Endothelial cell of umbilical vein (primary cell): Measurements from ENCODE around the gene ARID5A. TPM values are rescaled to one million over a fixed set of nuclear protein-coding genes. Genes with fewer than 3 reads are reported as not detected.

Experiments used
- BruUV-seq: library from RNA; stranded (reverse); fragments of 400-500 nt; replicated peaks from 2 replicates; lab custom pipeline; 2021; lab: Mats Ljungman, UMichigan
- CTCF ChIA-PET: fragments of 300-600, 350-600 bp; sonication (Branson Sonifier 250); formaldehyde crosslinking; loops from one replicate; lab custom pipeline; 2021; ENCODE audit warnings: antibody characterized with exemption, inconsistent platforms; lab: Charles Lee
- POLR2A ChIA-PET: fragments of 300-600, 350-600 bp; sonication (Branson Sonifier 250); formaldehyde crosslinking; loops from one replicate; lab custom pipeline; 2021; ENCODE audit warnings: antibody characterized with exemption, inconsistent platforms; lab: Charles Lee
- DNase-seq: peaks from one replicate; pipeline ENCODE4 v3.0.0-alpha.2; 2011; ENCODE audit warnings: low read depth, low spot score
- FAIRE-seq: peaks from 2 replicates; lab custom pipeline; 2011; peaks lifted over from hg19 to GRCh38; lab: Jason Lieb, UNC
- H2AFZ ChIP-seq: 2 replicates; pipeline ENCODE4 v1.6.0; 2012; ENCODE audit warnings: low read depth, low read length, control low read depth, inconsistent platforms
- H3K27ac ChIP-seq: 2 replicates; pipeline ENCODE4 v1.5.1; 2011; ENCODE audit warnings: low read depth, mild to moderate bottlenecking, control low read depth, low read length, moderate library complexity; ENCODE audit not compliant: insufficient read depth
- H3K27me3 ChIP-seq, 2 experiments: 2 replicates each; pipeline versions ENCODE4 v1.6.0 to v1.6.1; 2011; ENCODE audit warnings: low read length in 2 of 2, mixed read lengths in 1 of 2; ENCODE audit not compliant: control insufficient read depth in 2 of 2, insufficient read depth in 2 of 2
- H3K36me3 ChIP-seq, 2 experiments: 2 replicates in 1 of 2; 3 replicates in 1 of 2; pipeline ENCODE4 v1.5.1; 2011; ENCODE audit warnings: low read length in 2 of 2, mild to moderate bottlenecking in 1 of 2, moderate library complexity in 1 of 2; ENCODE audit not compliant: control insufficient read depth in 2 of 2, insufficient read depth in 2 of 2; ENCODE audit errors: extremely low read depth in 1 of 2
- H3K4me1 ChIP-seq: 3 replicates; pipeline ENCODE4 v1.5.1; 2011; ENCODE audit warnings: mild to moderate bottlenecking, low read length; ENCODE audit not compliant: control insufficient read depth, insufficient read depth; ENCODE audit errors: extremely low read depth
- H3K4me2 ChIP-seq: 2 replicates; pipeline ENCODE4 v1.6.1; 2011; ENCODE audit warnings: low read length, control low read depth, mixed read lengths; ENCODE audit not compliant: insufficient read depth
- H3K4me3 ChIP-seq, 3 experiments: fragments of 200-600 bp in 1 of 3; sonication (generic), shearing (Covaris generic) in 1 of 3; replicated peaks in 1 of 3; 2 replicates each; pipeline ENCODE4 v1.5.1; 2011 to 2016; ENCODE audit warnings: control low read depth in 3 of 3, low read length in 3 of 3, mild to moderate bottlenecking in 2 of 3, inconsistent platforms in 1 of 3, low read depth in 1 of 3, moderate library complexity in 1 of 3; ENCODE audit not compliant: insufficient read depth in 1 of 3
- H3K79me2 ChIP-seq: 2 replicates; pipeline ENCODE4 v1.6.0; 2012; ENCODE audit warnings: low read length, inconsistent platforms; ENCODE audit not compliant: control insufficient read depth, insufficient read depth
- H3K9ac ChIP-seq: replicated peaks from 2 replicates; pipeline ENCODE3; 2011; ENCODE audit warnings: low read length, control low read depth; ENCODE audit not compliant: insufficient read depth; ENCODE audit errors: extremely low read depth
- H3K9me1 ChIP-seq: replicated peaks from 3 replicates; pipeline ENCODE4 v1.6.0; 2011; ENCODE audit warnings: mild to moderate bottlenecking, low read length; ENCODE audit not compliant: control insufficient read depth, insufficient read depth; ENCODE audit errors: extremely low read depth
- H3K9me3 ChIP-seq: replicated peaks from 2 replicates; pipeline ENCODE4 v1.5.1; 2012; ENCODE audit warnings: low read length, inconsistent platforms; ENCODE audit not compliant: control insufficient read depth, insufficient read depth
- H4K20me1 ChIP-seq: replicated peaks from 2 replicates; pipeline ENCODE3; 2011; ENCODE audit warnings: mild to moderate bottlenecking, low read length; ENCODE audit not compliant: control insufficient read depth, insufficient read depth; ENCODE audit errors: extremely low read depth
- FOS ChIP-seq: IDR thresholded peaks from 2 replicates; pipeline ENCODE4 v1.6.1; 2011; ENCODE audit warnings: mild to moderate bottlenecking, low read length, moderate library complexity, borderline replicate concordance; ENCODE audit not compliant: insufficient read depth
- JUN ChIP-seq: IDR thresholded peaks from 2 replicates; pipeline ENCODE4 v1.6.1; 2011; ENCODE audit warnings: borderline replicate concordance, low read depth; ENCODE audit not compliant: insufficient read length, insufficient read depth
- POLR2A ChIP-seq: IDR thresholded peaks from 2 replicates; pipeline ENCODE4 v1.6.1; 2012; ENCODE audit warnings: low read depth, mild to moderate bottlenecking, control low read depth, low read length
- dilution Hi-C: fragments of 300-500 bp; cut with MboI; formaldehyde crosslinking; loops from one replicate; pipeline ENCODE4 v1.15.0; 2019; ENCODE audit warnings: low sequenced_read_pairs; ENCODE audit not compliant: extremely low pct_ligation_motif_present
- intact Hi-C: fragments of 100-400 bp; cut with micrococcal nuclease; formaldehyde crosslinking; loops from one replicate; pipeline ENCODE4 v1.10.0; 2022
- polyA plus RNA-seq, 4 experiments: library from polyadenylated mRNA; depleted of rRNA in 3 of 4; stranded (reverse) in 3 of 4; unstranded in 1 of 4; fragments of >200 nt; gene quantifications; 2 replicates each; pipeline versions ENCODE4 v1.2.1 to v1.2.3, GENCODE V29; 2011 to 2012; ENCODE audit warnings: missing spikeins in 1 of 4
- total RNA-seq: library from RNA; stranded (reverse); gene quantifications from 2 replicates; pipeline ENCODE4 v1.2.3, GENCODE V29; 2021

The ARID5A gene
- total and polyA plus RNA-seq, 2 donors (not counting 3 experiments of a cell fraction or from before 2014, with no cell fraction given) = 18.0 to 24.7 TPM

- Histone ChIP-seq H3K9ac (no peak overlapping the region), H2AFZ (peak overlapping the region; percentile 17), H4K20me1 (no peaks in the 10 kb centered on the region), H3K9me3 (no peaks in the 10 kb centered on the region), H3K36me3 (no peaks in the 10 kb centered on the region), H3K4me3 (no peak overlapping the region), H3K27me3 (no peaks in the 10 kb centered on the region), H3K4me1 (peaks cover 36% of the 10 kb centered on the region), H3K79me2 (no peaks in the 10 kb centered on the region), H3K9me1 (no peaks in the 10 kb centered on the region), H3K4me2 (no peak overlapping the region), H3K27ac (no peak overlapping the region)
- TF ChIP-seq JUN = peak; percentile 40
- TF ChIP-seq FOS = peak; percentile 49
- no peak for TF ChIP-seq POLR2A
- ChIA-PET CTCF (interaction anchor here (0.7 to 3.8 kb wide), 3 partner anchors 20 to 23 kb away, joined by 3 to 33 read pairs (median 9); no protein-coding TSS in a partner anchor), POLR2A (no interaction called here)
- dilution Hi-C loops = no loop called here
- FAIRE-seq (peak; percentile 62), DNase-seq (no peak)
- intact Hi-C loops = no loop called here
- no TSS peak for BruUV-seq
These were observed 5.8 kb upstream of the ARID5A start for GRCh38 chr2:96530474-96531357.

GRCh38 chr2:96531366-96531765, 5.2 kb upstream of the ARID5A start:
- DNase-seq = no peak
- no peaks in the 10 kb centered on the region for H4K20me1 ChIP-seq
- FAIRE-seq = no peak
- H3K4me3 ChIP-seq = no peak overlapping the region
- H3K27ac ChIP-seq = peak overlapping the region; percentile 89
- TF ChIP-seq JUN = no peak
- H3K36me3 ChIP-seq = no peaks in the 10 kb centered on the region
- no peaks in the 10 kb centered on the region for H3K9me3 ChIP-seq
- H3K9me1 ChIP-seq = no peaks in the 10 kb centered on the region
- intact Hi-C loops (no loop called here), dilution Hi-C loops (no loop called here)
- ChIA-PET POLR2A (interaction anchor here (0.7 kb wide), 1 partner anchor 23 kb away, joined by 3 read pairs; no protein-coding TSS in a partner anchor), CTCF (interaction anchor here (1.0 to 3.8 kb wide), 5 partner anchors 10 to 337 kb away, joined by 3 to 33 read pairs (median 5); no protein-coding TSS in a partner anchor)
- H3K9ac ChIP-seq = peak overlapping the region; percentile 83
- no peaks in the 10 kb centered on the region for H3K79me2 ChIP-seq
- no peak overlapping the region for H2AFZ ChIP-seq
- BruUV-seq = no TSS peak
- peak overlapping the region; percentile 29 for H3K4me2 ChIP-seq
- peaks cover 36% of the 10 kb centered on the region for H3K4me1 ChIP-seq
- no peaks in the 10 kb centered on the region for H3K27me3 ChIP-seq
